HG03108 (cell line): ENCODE results near the gene OLFML2A.

Experiments
- ATAC-seq: cut with Tn5 transposase; IDR thresholded peaks from one replicate; pipeline ENCODE4 v1.9.1; 2021; ENCODE audit warnings: moderate library complexity; ENCODE audit not compliant: unreplicated experiment

Gene OLFML2A

DNA sequence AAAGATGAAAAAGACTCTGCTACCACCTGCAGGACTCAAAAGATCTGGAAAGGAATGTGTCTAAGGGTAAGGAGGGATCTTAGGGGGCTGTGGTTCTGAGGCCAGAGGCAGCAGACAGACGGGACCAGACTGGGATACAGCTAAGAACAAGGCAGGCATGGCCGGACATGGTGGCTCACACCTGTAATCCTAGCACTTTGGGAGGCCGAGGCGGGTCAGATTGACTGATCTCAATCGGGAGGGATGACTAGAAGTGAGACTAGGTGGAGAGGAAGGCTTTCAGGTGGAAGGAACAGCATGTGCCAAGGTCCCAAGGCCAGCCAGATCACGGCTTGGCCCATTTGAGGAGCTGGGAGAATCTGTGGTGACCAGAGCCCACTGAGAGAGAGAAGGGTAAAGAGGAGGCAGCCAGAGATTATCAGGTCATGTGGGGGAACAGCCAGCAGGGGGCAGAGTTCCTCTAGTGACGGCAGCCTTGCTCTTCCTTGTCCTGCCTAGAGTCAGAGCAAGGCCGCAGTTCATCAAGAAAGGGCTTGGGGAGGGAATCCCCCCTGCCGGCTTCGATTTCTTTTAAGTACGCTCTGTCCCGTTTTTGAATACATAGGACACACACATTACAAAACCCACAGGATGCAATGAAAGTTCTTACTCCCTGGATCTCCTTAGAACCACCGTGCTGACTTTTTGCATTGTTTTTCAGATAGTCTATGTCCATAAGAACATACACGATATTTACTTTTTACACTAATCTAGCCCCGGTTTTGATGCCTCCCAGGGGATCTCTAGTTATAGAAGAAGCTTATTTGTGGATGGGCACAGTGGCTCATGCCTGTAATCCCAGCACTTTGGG is 2.6 kb upstream of the OLFML2A start:
- ATAC-seq, result no peak

GRCh38 chr9:124776618-124776953 is 347 bp upstream of the OLFML2A start:
- no peak for ATAC-seq

GRCh38 chr9:124778575-124779367 is 1.8 kb downstream of the OLFML2A start:
- ATAC-seq, result no peak

- no peak for ATAC-seq
Observed at GRCh38 chr9:124779368-124780059, 2.6 kb downstream of the OLFML2A start.

- no peak for ATAC-seq
Observed at GRCh38 chr9:124780060-124780756, 3.3 kb downstream of the OLFML2A start.

DNA sequence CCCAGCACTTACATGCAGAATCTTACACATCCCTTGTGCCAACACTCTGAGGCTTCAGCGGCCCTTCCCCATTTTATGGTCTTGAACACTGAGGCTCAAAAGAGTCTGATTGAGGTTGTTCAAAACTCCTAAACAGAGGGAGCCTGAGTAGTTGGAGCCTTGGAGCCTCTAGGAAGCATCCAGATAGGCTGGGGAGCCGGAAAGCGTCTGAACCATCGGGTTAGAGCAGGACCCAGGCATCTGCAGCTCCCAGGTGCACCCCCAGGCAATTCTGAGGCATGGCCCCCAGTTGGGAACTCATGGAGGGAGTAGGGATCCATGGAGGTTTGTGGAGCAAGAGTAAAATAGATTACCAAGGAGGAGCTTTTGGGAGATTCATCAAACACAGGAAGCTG is 3.8 kb downstream of the OLFML2A start:
- no peak for ATAC-seq

GRCh38 chr9:124781967-124782660 is 5.2 kb downstream of the OLFML2A start:
- no peak for ATAC-seq

GRCh38 chr9:124782661-124783574 is 6.0 kb downstream of the OLFML2A start:
- no peak for ATAC-seq

- no peak for ATAC-seq
Observed at GRCh38 chr9:124783830-124784229, 6.9 kb downstream of the OLFML2A start.

DNA sequence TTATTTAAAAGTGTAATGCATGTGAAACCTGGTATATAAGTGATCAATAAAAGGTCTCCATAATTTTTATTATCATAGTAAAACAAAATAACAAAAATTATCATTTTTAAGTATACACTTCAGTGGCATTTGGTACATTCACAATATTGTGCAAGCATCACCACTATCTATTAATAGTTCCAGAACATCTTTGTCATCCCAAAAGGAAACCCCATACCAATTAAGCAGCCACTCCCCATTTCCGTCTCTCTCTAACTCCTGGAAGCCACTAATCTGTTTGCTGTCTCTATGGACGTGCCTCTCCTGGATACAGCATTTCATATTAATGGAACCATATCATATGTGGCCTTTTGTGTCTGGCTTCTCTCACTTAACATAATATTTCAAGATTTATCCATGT is 7.6 kb downstream of the OLFML2A start:
- no peak for ATAC-seq

- ATAC-seq, result no peak
Observed at GRCh38 chr9:124786881-124787573, 10.1 kb downstream of the OLFML2A start.

- no peak for ATAC-seq
Observed at GRCh38 chr9:124788542-124789217, 11.7 kb downstream of the OLFML2A start.

DNA sequence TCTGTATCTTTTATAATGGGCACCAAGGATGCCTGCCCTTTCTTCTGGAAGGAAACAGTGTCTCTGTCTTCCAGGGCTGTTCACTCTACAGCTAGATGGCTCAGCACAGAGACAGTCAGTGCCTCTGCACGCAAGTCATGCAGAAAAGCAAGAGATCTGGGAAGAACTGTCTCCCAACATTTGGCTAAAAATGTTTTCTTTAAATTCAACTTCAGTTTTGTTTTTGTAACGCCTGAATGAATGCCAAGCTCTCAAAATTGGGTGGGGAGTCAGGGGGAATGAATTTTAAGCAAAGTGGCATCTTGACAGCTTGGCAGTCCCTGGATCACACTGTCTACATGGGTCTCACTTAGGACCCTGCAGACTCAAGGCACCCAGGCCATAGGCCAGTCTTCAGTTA is 12.6 kb downstream of the OLFML2A start:
- no peak for ATAC-seq

DNA sequence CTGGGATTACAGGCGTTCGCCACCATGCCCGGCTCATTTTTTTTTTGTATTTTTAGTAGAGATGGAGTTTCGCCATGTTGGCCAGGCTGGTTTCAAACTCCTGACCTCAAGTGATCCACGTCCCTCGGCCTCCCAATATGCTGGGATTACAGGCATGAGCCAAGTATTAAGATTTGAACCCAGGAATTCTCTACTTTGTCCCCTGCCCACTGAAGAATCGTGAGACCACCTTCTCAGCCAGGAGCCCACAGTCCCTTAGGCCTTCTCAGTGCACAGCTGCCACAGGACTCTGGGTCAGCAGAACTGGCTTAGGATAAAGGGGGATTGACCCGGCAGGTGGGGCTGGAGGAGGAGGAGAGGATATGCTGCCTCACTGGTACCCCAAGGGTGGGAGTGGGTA is 13.4 kb downstream of the OLFML2A start:
- ATAC-seq, result no peak

DNA sequence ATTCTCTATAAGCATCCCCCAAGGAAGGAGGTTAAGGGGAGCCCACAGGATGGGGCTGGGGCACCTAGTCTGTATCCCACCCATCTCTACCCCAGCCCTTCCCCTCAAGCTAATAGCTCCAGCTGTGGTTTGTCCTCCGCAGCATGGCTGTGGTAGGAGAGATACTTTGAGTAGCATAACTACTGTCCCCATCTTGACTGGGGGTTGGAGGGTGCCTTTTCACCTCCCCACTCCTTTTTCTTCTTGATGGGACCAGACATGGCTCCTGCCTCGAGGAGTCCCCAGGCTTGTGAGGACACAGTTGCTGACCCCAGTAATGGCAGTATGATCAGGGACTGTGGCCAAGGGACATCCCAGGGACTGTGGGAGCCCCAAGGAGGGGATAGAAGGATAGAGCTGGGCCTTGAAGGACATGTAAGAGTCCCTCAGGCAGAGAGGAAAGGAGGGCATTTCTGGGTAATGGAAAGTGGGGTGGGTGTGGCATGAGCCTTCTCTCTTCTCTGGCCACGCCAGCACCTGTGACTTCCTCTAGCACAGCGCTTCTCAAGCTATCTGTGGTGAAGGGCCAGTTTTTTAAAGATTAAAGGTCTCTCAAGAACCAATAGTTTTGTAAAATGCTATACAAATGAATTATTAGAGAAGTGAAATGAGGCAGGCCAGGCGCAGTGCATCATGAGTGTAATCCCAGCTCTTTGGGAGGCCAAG is 14.0 kb downstream of the OLFML2A start:
- no peak for ATAC-seq

GRCh38 chr9:124792257-124793014 is 15.5 kb downstream of the OLFML2A start:
- no peak for ATAC-seq

- no peak for ATAC-seq
Observed at GRCh38 chr9:124793015-124793541, 16.1 kb downstream of the OLFML2A start.
